PFSK-1 (cell line): ENCODE measurements around the gene GLI1.
A peak's percentile ranks its signal among the peaks of the same experiment; 100 is the strongest.

Experiments
- FOXP2 ChIP-seq: optimal IDR thresholded peaks from 2 replicates; pipeline ENCODE3; 2011; ENCODE audit warnings: borderline replicate concordance, control low read depth, inconsistent platforms; ENCODE audit not compliant: insufficient read depth; ENCODE audit errors: extremely low read length, extremely low read depth
- POLR2AphosphoS5 ChIP-seq: IDR thresholded peaks from 2 replicates; pipeline ENCODE4 v1.6.1; 2012; ENCODE audit warnings: low read depth, mild to moderate bottlenecking, control low read depth, low read length, moderate library complexity
- REST ChIP-seq, 2 experiments: IDR thresholded peaks; 2 replicates each; pipeline versions ENCODE4 v1.6.1 to v1.8.0; 2011 to 2012; ENCODE audit warnings: low read depth in 2 of 2, low read length in 2 of 2, control low read depth in 1 of 2, inconsistent platforms in 1 of 2, mild to moderate bottlenecking in 1 of 2, moderate library complexity in 1 of 2; ENCODE audit not compliant: insufficient read depth in 1 of 2
- SIN3A ChIP-seq: IDR thresholded peaks from 2 replicates; pipeline ENCODE4 v1.6.1; 2012; ENCODE audit warnings: mild to moderate bottlenecking, low read length, moderate library complexity, borderline replicate concordance; ENCODE audit not compliant: insufficient read depth
- TAF1 ChIP-seq: IDR thresholded peaks from 2 replicates; pipeline ENCODE4 v1.6.1; 2012; ENCODE audit warnings: low read length, control low read depth, borderline replicate concordance; ENCODE audit not compliant: insufficient read depth

Gene GLI1

GRCh38 chr12:57461276-57461916, 1.8 kb downstream of the GLI1 start:
- TF ChIP-seq TAF1 (no peak), SIN3A (no peak), POLR2AphosphoS5 (no peak), FOXP2 (no peak)

- no peak for TF ChIP-seq POLR2AphosphoS5
- no peak for TF ChIP-seq REST (IDR thresholded peaks at IDR 0.05; ENCODE audit: insufficient read depth in 1 of 2, low read depth in 2 of 2, low read length in 2 of 2)
- TF ChIP-seq SIN3A: no peak
- TF ChIP-seq TAF1: no peak
- no peak for TF ChIP-seq FOXP2
These were observed 2.3 kb downstream of the GLI1 start for GRCh38 chr12:57461917-57462250.

GRCh38 chr12:57462251-57462911, 2.8 kb downstream of the GLI1 start:
- no peak for TF ChIP-seq POLR2AphosphoS5
- no peak for TF ChIP-seq SIN3A
- no peak for TF ChIP-seq TAF1
- no peak for TF ChIP-seq REST (IDR thresholded peaks at IDR 0.05; ENCODE audit: insufficient read depth in 1 of 2, low read depth in 2 of 2, low read length in 2 of 2)

GRCh38 chr12:57462912-57463253, 3.3 kb downstream of the GLI1 start:
- 0 out of 2 replicates have a peak, but pooled peaks have one; percentile 17 for TF ChIP-seq TAF1
- TF ChIP-seq SIN3A: no peak

- TF ChIP-seq TAF1: no peak
- no peak for TF ChIP-seq SIN3A
- TF ChIP-seq FOXP2: no peak
- no peak for TF ChIP-seq REST (IDR thresholded peaks at IDR 0.05; ENCODE audit: insufficient read depth in 1 of 2, low read depth in 2 of 2, low read length in 2 of 2)
- TF ChIP-seq POLR2AphosphoS5: no peak
These were observed 5.0 kb downstream of the GLI1 start for GRCh38 chr12:57464569-57464968.

- TF ChIP-seq SIN3A: no peak
- TF ChIP-seq POLR2AphosphoS5: no peak
- TF ChIP-seq REST (IDR thresholded peaks at IDR 0.05; ENCODE audit: insufficient read depth in 1 of 2, low read depth in 2 of 2, low read length in 2 of 2): no peak
- no peak for TF ChIP-seq FOXP2
- no peak for TF ChIP-seq TAF1
These were observed 5.6 kb downstream of the GLI1 start for GRCh38 chr12:57465030-57465746.
